T-cell (primary cell): Measurements from ENCODE around the gene METAP2. TPM values are rescaled to one million over a fixed set of nuclear protein-coding genes. Genes with fewer than 3 reads are reported as not detected.
"Not testable (repeated sequence)": the region's sequence is repeated elsewhere in the genome, so short reads cannot be mapped to it uniquely, and the experiment has no call there.

ENCODE experiments used
- ATAC-seq, 4 experiments: fragments of 200-7000 bp in 3 of 4; fragments of 150-1000 bp in 1 of 4; cut with Tn5 transposase; replicated peaks in 1 of 4; 1 replicate in 3 of 4; 2 replicates in 1 of 4; pipeline ENCODE4 v1.10.0; 2021; ENCODE audit warnings: moderate library complexity in 3 of 4, mild to moderate bottlenecking in 2 of 4, moderate number of reproducible peaks in 1 of 4
- CTCF ChIA-PET, 2 donors: fragments of 300-600 bp; sonication (Branson Sonifier 250); formaldehyde crosslinking; loops; one replicate each; lab custom pipeline; 2022; ENCODE audit warnings: antibody characterized with exemption in 2 of 2; lab: Charles Lee
- POLR2A ChIA-PET, 2 donors: fragments of 300-600 bp; sonication (Branson Sonifier 250); formaldehyde crosslinking; loops; one replicate each; lab custom pipeline; 2022; ENCODE audit warnings: antibody characterized with exemption in 2 of 2; lab: Charles Lee
- DNase-seq, 35 experiments: peaks; one replicate each; pipeline versions ENCODE4 v3.0.0 to v3.0.0-alpha.2; 2013 to 2023
- H3K27ac ChIP-seq: one replicate; pipeline ENCODE4 v1.5.1; 2013; ENCODE audit warnings: low read length
- H3K27me3 ChIP-seq, 2 experiments: replicated peaks in 1 of 2; 1 replicate in 1 of 2; 2 replicates in 1 of 2; pipeline versions ENCODE4 v1.6.1 to v1.7.0; 2013; ENCODE audit warnings: low read length in 1 of 2, mixed read lengths in 1 of 2; ENCODE audit not compliant: control insufficient read depth in 2 of 2, insufficient read depth in 2 of 2; ENCODE audit errors: extremely low read depth in 1 of 2
- H3K36me3 ChIP-seq, 2 donors: 1 replicate in 1 of 2; 2 replicates in 1 of 2; pipeline versions ENCODE4 v1.6.1 to v1.7.0; 2013; ENCODE audit warnings: low read length in 1 of 2; ENCODE audit not compliant: control insufficient read depth in 2 of 2, insufficient read depth in 1 of 2; ENCODE audit errors: extremely low read depth in 1 of 2
- H3K4me1 ChIP-seq, 2 experiments: 1 replicate in 1 of 2; 2 replicates in 1 of 2; pipeline versions ENCODE4 v1.6.1 to v1.7.0; 2013; ENCODE audit warnings: low read length in 2 of 2, mixed read lengths in 1 of 2; ENCODE audit not compliant: insufficient read depth in 2 of 2, control insufficient read depth in 1 of 2; ENCODE audit errors: extremely low read depth in 1 of 2
- H3K4me3 ChIP-seq, 2 donors: 1 replicate in 1 of 2; 2 replicates in 1 of 2; pipeline versions ENCODE4 v1.5.1 to v1.7.0; 2013; ENCODE audit warnings: mild to moderate bottlenecking in 2 of 2, low read length in 1 of 2, moderate library complexity in 1 of 2; ENCODE audit not compliant: control insufficient read depth in 1 of 2; ENCODE audit errors: extremely low read depth in 1 of 2
- H3K9me3 ChIP-seq: 2 replicates; pipeline ENCODE4 v1.7.0; 2013
- H3K27ac Mint-ChIP-seq, 2 donors: one replicate each; pipeline ENCODE4 v1.8.0; 2020 to 2021; ENCODE audit warnings: mild to moderate bottlenecking in 2 of 2, mixed read lengths in 2 of 2
- H3K27me3 Mint-ChIP-seq, 2 donors: one replicate each; pipeline ENCODE4 v1.8.0; 2021 to 2022; ENCODE audit warnings: mixed read lengths in 2 of 2
- H3K36me3 Mint-ChIP-seq: one replicate; pipeline ENCODE4 v1.8.0; 2021; ENCODE audit warnings: mixed read lengths
- H3K4me1 Mint-ChIP-seq, 3 donors: one replicate each; pipeline ENCODE4 v1.8.0; 2020 to 2022; ENCODE audit warnings: mixed read lengths in 3 of 3, mild to moderate bottlenecking in 1 of 3
- H3K4me3 Mint-ChIP-seq, 3 donors: one replicate each; pipeline ENCODE4 v1.8.0; 2020 to 2022; ENCODE audit warnings: mild to moderate bottlenecking in 3 of 3, mixed read lengths in 3 of 3, moderate library complexity in 3 of 3
- H3K9me3 Mint-ChIP-seq, 3 donors: one replicate each; pipeline ENCODE4 v1.8.0; 2020 to 2022; ENCODE audit warnings: mixed read lengths in 3 of 3
- WGBS: methylation state at CpG from one replicate; pipeline ENCODE4 v1.1.5; 2013; ENCODE audit warnings: missing lambda C conversion rate; ENCODE audit not compliant: insufficient coverage; 5-methylcytosine and 5-hydroxymethylcytosine counted together
- total RNA-seq, 35 experiments: library from RNA in 6 of 35; stranded (reverse) in 6 of 35; fragments of 120-200 nt in 1 of 35; gene quantifications; one replicate each; pipeline versions ENCODE4 v1.2.1 to v1.2.4 and lab custom pipeline; 2013 to 2026

Gene METAP2
- total RNA-seq, 5 donors from 2014 or later (not counting 1 experiment from before 2014, with no cell fraction given) = 47.7 to 55.6 (median 51.4) TPM

GRCh38 chr12:95460105-95460504, 13.8 kb upstream of the METAP2 start:
- no peaks in the 10 kb centered on the region for H3K36me3 Mint-ChIP-seq
- CTCF ChIA-PET = no interaction called here
- H3K27me3 ChIP-seq = peaks cover 0 to 7% of the 10 kb centered on the region in 2 experiments
- ATAC-seq (no peak), DNase-seq (no peak)
- H3K4me1 Mint-ChIP-seq = no peaks in the 10 kb centered on the region
- H3K36me3 ChIP-seq = no peaks in the 10 kb centered on the region
- WGBS = no CpG with 5 or more reads among the region's 1 CpG
- POLR2A ChIA-PET = no interaction called here
- no peaks in the 10 kb centered on the region for H3K4me1 ChIP-seq
- H3K27ac Mint-ChIP-seq = no peak overlapping the region
- H3K4me3 Mint-ChIP-seq = no peak overlapping the region
- H3K27ac ChIP-seq = no peak overlapping the region
- peaks cover 0 to 16% (median 10%) of the 10 kb centered on the region in 3 donors for H3K9me3 Mint-ChIP-seq
- no peak overlapping the region for H3K4me3 ChIP-seq
- peaks cover 0 to 3% of the 10 kb centered on the region in 2 donors for H3K27me3 Mint-ChIP-seq
- H3K9me3 ChIP-seq = no peaks in the 10 kb centered on the region

- Mint-ChIP-seq H3K4me1 (no peaks in the 10 kb centered on the region), H3K4me3 (no peak overlapping the region), H3K27ac (no peak overlapping the region), H3K9me3 (peaks cover 0 to 16% (median 10%) of the 10 kb centered on the region in 3 donors), H3K36me3 (no peaks in the 10 kb centered on the region), H3K27me3 (peaks cover 0 to 1% of the 10 kb centered on the region in 2 donors)
- DNase-seq (no peak), ATAC-seq (no peak)
- Histone ChIP-seq H3K27ac (no peak overlapping the region), H3K4me3 (no peak overlapping the region), H3K9me3 (no peaks in the 10 kb centered on the region), H3K36me3 (no peaks in the 10 kb centered on the region), H3K4me1 (no peaks in the 10 kb centered on the region), H3K27me3 (peaks cover 0 to 7% of the 10 kb centered on the region in 2 experiments)
- WGBS = no CpG with 5 or more reads among the region's 1 CpG
- ChIA-PET CTCF (interaction anchor here in 1 of 2 donors (0.6 kb wide), 1 partner anchor 13 kb away, joined by 5 read pairs; the partner anchor contains the start of gene METAP2), POLR2A (interaction anchor here in 1 of 2 donors (0.6 kb wide), 1 partner anchor 75 kb away, joined by 6 read pairs; no protein-coding TSS in a partner anchor)
Measured at GRCh38 chr12:95460896-95461295, 13.1 kb upstream of the METAP2 start.

GRCh38 chr12:95462081-95462480, 11.9 kb upstream of the METAP2 start:
- DNase-seq (no peak), ATAC-seq (no peak)
- H3K4me3 Mint-ChIP-seq = no peak overlapping the region
- Histone ChIP-seq H3K4me1 (no peaks in the 10 kb centered on the region), H3K4me3 (no peak overlapping the region), H3K9me3 (no peaks in the 10 kb centered on the region), H3K36me3 (no peaks in the 10 kb centered on the region), H3K27me3 (peaks cover 0 to 7% of the 10 kb centered on the region in 2 experiments), H3K27ac (no peak overlapping the region)
- H3K27me3 Mint-ChIP-seq = no peaks in the 10 kb centered on the region
- POLR2A ChIA-PET = interaction anchor here in 1 of 2 donors (0.7 kb wide), 1 partner anchor 1036 kb away, joined by 5 read pairs; no protein-coding TSS in a partner anchor
- no peaks in the 10 kb centered on the region for H3K4me1 Mint-ChIP-seq
- 83% methylated on average over 3 of the region's 4 CpGs for WGBS
- H3K9me3 Mint-ChIP-seq = peaks cover 0 to 11% (median 10%) of the 10 kb centered on the region in 3 donors
- CTCF ChIA-PET = no interaction called here
- H3K27ac Mint-ChIP-seq = no peak overlapping the region
- no peaks in the 10 kb centered on the region for H3K36me3 Mint-ChIP-seq

GRCh38 chr12:95462551-95462950, 11.4 kb upstream of the METAP2 start:
- CTCF ChIA-PET = interaction anchor here in 1 of 2 donors (0.5 kb wide), 1 partner anchor 1951 kb away, joined by 5 read pairs; no protein-coding TSS in a partner anchor
- no peaks in the 10 kb centered on the region for H3K4me1 ChIP-seq
- no peaks in the 10 kb centered on the region for H3K9me3 ChIP-seq
- Mint-ChIP-seq H3K9me3 (peaks cover 0 to 10% (median 7%) of the 10 kb centered on the region in 3 donors), H3K4me1 (no peaks in the 10 kb centered on the region), H3K4me3 (no peak overlapping the region), H3K27ac (no peak overlapping the region), H3K36me3 (no peaks in the 10 kb centered on the region), H3K27me3 (no peaks in the 10 kb centered on the region)
- ATAC-seq (no peak), DNase-seq (no peak)
- H3K36me3 ChIP-seq = no peaks in the 10 kb centered on the region
- POLR2A ChIA-PET = interaction anchor here in 1 of 2 donors (0.7 kb wide), 1 partner anchor 1037 kb away, joined by 5 read pairs; no protein-coding TSS in a partner anchor
- H3K4me3 ChIP-seq = no peak overlapping the region
- peaks cover 0 to 7% of the 10 kb centered on the region in 2 experiments for H3K27me3 ChIP-seq
- no peak overlapping the region for H3K27ac ChIP-seq
- WGBS = 100% methylated on average over 1 of the region's 2 CpGs

- no peaks in the 10 kb centered on the region for H3K27me3 Mint-ChIP-seq
- no peaks in the 10 kb centered on the region for H3K36me3 Mint-ChIP-seq
- H3K36me3 ChIP-seq = no peaks in the 10 kb centered on the region
- POLR2A ChIA-PET = no interaction called here
- DNase-seq (no peak), ATAC-seq (no peak)
- H3K27ac ChIP-seq = no peak overlapping the region
- no peaks in the 10 kb centered on the region for H3K9me3 ChIP-seq
- no peak overlapping the region for H3K4me3 Mint-ChIP-seq
- peaks cover 0 to 6% (median 2%) of the 10 kb centered on the region in 3 donors for H3K9me3 Mint-ChIP-seq
- peaks cover 0 to 7% of the 10 kb centered on the region in 2 experiments for H3K27me3 ChIP-seq
- H3K4me1 ChIP-seq = no peaks in the 10 kb centered on the region
- H3K4me3 ChIP-seq = no peak overlapping the region
- no peaks in the 10 kb centered on the region for H3K4me1 Mint-ChIP-seq
- CTCF ChIA-PET = interaction anchor here in 1 of 2 donors (0.5 to 0.7 kb wide), 2 partner anchors 408 to 1951 kb away, joined by 3 to 5 read pairs; no protein-coding TSS in a partner anchor
- no peak overlapping the region for H3K27ac Mint-ChIP-seq
- 80% methylated on average over 2 of the region's 4 CpGs for WGBS
Measured at GRCh38 chr12:95463050-95463449, 10.9 kb upstream of the METAP2 start.

- 80% methylated on average over 1 of the region's 4 CpGs for WGBS
- not testable (repeated sequence) for H3K27me3 ChIP-seq, H3K4me3 ChIP-seq, H3K36me3 ChIP-seq, DNase-seq, H3K4me3 Mint-ChIP-seq, H3K27me3 Mint-ChIP-seq, H3K27ac ChIP-seq, H3K4me1 Mint-ChIP-seq, H3K36me3 Mint-ChIP-seq, H3K9me3 ChIP-seq, H3K27ac Mint-ChIP-seq, H3K4me1 ChIP-seq, H3K9me3 Mint-ChIP-seq, ATAC-seq
- POLR2A ChIA-PET = interaction anchor here in 1 of 2 donors (0.6 kb wide), 1 partner anchor 1022 kb away, joined by 3 read pairs; no protein-coding TSS in a partner anchor
- CTCF ChIA-PET = interaction anchor here in 1 of 2 donors (0.7 kb wide), 1 partner anchor 409 kb away, joined by 3 read pairs; no protein-coding TSS in a partner anchor
Measured at GRCh38 chr12:95463776-95464175, 10.2 kb upstream of the METAP2 start.
